NCI-H524 treated with DMSO at 0.1 percent for 48 hours (cell line): Measurements from ENCODE around the gene DET1.
A peak's percentile ranks its signal among the peaks of the same experiment; 100 is the strongest.
"Not testable (repeated sequence)": the region's sequence is repeated elsewhere in the genome, so short reads cannot be mapped to it uniquely, and the experiment has no call there.

Experiments
- DNase-seq: peaks from one replicate; lab custom pipeline; 2025; lab: John Stamatoyannopoulos, UW

DET1 gene

GRCh38 chr15:88546248-88547129, at the start of gene DET1:
Gene DET1, minus strand, starts transcription at chr15:88546681. Its CDS starts 14,976 bp downstream, at chr15:88531705.
- DNase-seq = peak; percentile 96

- no peak for DNase-seq
These were observed 44.9 kb upstream of the DET1 start for GRCh38 chr15:88591384-88591783.

DNA sequence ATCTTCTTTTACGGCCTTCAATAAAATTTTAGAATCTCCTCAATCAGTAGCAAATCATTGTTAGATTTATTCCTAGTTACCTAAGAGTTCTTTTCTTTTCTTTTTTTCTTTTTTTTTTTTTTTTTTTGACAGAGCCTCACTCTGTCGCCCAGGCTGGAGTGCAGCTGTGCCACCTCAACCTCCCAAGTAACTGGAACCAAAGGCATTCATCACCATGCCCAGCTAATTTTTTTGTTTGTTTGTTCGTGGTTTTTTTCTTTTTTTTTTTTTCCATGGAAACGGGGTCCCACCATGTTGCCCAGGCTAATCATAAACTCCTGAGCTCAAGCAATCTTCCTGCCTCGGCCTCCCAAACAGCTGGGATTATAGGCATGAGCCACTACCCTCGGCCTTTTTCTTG, 44.3 kb upstream of the DET1 start:
- no peak for DNase-seq

- no peak for DNase-seq
These were observed 40.1 kb upstream of the DET1 start for GRCh38 chr15:88586401-88587162.

- DNase-seq = no peak
These were observed 34.1 kb upstream of the DET1 start for GRCh38 chr15:88580532-88580931.

DNA sequence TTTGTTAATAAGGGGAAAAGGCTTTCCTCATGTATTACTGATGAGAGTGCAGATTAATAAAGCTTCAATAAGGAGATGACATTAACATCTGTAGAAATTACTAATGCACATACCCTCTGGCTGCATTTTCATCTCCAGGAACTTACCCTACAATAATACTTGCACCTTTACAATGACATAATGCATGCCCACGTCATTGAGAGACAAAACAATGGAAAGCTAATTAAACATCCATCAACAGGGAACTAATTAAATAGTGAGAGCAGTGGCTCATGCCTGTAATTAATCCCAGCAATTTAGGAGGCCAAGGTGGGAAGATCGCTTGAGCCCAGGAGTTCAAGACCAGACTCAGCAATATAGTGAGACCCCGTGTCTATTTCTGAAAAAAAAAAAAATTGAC, 32.8 kb upstream of the DET1 start:
- no peak for DNase-seq

DNA sequence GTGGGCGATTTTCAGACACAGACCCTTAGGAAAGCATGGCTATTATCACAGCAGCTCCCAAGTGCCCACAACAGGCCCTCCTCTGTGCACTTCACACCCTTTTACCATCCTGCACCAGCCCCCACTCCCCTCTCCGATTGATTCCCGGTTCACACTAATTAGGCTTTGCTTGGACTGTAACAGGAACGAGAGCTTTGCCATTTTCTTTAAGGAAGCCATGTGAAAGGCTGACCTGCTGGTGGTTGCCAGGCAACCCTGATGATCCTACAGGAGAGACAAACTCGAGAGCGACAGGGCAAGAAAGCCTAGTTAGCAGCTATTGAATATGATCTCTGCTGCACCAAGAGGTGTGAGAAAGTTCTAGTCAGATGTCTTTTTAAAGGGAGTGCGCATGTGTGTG, 28.2 kb upstream of the DET1 start:
- no peak for DNase-seq

DNA sequence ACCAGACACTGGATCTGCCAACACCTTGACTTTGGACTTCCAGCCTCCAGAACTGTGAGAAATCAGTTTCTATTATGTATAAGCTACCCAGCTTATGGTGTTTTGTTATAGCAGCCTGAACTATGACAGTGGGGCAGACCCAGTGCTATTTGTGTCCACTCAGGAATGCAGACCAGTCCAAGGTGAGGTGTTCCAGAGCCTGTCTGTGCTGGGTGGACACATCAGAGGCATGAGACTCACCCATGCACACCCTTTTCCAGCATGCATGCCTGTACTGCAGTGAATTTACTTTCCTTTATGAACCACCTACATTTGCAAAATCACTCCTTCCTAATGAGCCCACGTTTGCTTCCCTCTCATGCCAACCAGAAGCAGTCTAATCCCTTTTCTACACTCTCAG, 27.6 kb upstream of the DET1 start:
- no peak for DNase-seq

DNA sequence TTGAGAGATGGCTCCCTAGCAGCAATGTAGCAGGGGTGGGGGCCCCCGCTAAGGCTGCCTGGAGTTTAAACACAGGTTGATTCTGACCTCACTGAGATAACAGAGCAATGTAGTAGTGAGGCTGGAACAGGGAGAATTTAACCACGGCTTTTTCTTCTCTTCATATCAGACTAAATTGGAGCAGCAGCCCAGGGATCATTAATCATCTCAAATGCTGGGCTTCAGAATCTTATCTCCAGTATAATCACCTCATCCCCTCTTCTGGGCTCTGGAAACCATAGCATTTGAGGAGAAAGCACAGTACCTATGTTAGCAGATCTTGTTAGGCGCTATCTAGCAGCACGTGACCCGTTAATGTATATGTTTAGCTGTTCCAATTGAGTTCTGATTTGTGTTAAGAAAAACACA, 25.4 kb upstream of the DET1 start:
- peak; percentile 62 for DNase-seq

DNA sequence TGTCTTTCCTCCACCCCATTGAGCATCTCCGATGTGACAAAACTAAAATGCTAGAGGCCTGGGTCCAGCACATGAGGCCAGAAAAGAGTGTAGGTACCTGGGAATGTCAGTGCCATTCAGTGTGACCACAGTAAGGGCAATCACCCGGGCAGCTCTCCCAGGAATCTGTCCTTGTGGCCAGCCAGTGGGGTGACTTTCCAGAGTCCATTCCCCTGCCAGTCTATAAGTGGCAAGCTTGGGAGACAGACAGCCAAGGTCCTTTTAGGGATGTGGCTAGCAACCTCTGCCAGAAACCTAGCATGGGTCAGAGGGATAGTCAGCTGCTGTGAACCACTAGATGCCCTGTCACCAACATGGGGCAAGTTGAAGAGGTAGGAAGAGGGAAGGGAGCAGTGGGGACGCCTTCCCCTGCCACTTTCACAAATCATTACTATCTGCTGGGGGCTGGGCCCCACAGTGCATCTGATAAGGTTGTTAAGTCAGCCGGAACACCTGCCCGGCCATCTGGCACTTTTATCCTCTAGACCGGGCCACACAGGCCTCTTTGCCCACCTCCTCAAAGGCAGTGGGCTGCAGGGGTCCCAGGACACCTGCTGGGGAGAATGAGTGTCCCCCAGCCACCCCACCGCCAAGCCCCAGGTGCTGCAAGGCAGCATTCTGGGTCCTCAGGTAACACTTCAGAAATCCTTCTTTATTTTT, 24.8 kb upstream of the DET1 start:
- peak; percentile 68 for DNase-seq

DNA sequence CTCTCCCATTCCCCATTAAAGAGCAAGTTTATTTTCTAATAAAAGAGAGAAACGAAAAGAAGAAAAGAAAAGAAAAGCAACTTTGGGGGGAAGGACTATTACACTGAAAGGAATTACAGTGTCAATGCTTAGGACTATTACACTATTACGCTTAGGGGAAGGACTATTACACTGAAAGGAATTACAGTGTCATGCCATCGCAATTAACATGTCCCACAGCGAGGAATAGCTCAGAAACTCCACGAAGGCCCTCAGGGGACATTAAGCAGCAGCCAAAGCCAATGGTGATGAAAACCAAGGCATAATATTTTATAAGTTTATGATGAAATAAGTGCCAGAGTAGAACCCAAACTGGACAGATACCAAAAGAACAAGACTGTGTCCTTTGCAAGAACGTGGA, 22.1 kb upstream of the DET1 start:
- no peak for DNase-seq

DNA sequence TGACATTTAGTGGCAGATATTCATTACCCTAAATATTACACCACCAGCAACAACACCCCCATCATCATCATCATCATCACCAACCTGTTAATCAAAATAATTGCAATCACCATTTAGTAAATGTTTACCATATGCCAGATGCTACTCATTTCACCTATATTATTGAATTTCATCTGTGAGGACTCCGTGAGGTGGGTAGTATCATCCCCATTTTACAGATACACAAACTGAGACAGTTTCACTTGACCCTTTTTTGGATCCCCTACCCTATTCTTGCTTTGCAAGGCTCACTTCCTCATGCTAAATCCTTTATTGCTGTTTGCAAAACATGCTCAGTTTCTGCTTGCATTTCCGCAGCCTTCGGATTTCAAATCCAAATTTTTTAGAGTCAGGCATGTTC, 18.3 kb upstream of the DET1 start:
- no peak for DNase-seq

- no peak for DNase-seq
These were observed 17.2 kb upstream of the DET1 start for GRCh38 chr15:88563638-88564037.

- DNase-seq = not testable (repeated sequence)
These were observed 13.1 kb upstream of the DET1 start for GRCh38 chr15:88559565-88559964.

DNA sequence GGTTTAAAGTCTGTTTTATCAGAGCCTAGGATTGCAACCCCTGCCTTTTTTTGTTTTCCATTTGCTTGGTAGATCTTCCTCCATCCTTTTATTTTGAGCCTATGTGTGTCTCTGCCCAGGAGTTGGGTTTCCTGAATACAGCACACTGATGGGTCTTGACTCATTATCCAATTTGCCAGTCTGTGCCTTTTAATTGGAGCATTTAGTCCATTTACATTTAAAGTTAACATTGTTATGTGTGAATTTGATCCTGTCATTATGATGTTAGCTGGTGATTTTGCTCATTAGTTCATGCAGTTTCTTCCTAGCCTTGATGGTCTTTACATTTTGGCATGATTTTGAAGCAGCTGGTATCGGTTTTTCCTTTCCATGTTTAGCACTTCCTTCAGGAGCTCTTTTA, 11.5 kb upstream of the DET1 start:
- DNase-seq = not testable (repeated sequence)

DNA sequence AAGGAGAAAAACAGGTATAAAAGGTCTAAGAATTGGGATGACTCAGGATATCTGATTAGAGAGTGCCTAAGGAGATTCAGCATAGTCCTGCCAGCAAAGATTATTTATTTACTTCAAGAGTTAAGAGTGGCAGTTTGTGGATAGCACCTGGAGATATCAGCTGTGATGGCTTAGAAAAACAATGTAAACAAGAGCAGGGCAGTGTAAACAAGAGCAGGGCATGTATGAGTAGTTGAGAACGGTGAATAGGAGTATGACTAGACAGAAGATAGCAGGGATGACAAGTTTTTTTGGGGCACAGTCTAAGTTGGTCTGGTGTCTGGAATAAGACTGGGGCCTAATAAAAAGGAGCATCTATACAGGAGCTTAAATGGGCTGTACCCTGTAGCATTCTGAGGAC, 1.5 kb upstream of the DET1 start:
- DNase-seq = not testable (repeated sequence)

GRCh38 chr15:88545578-88546247, 768 bp downstream of the DET1 start:
- DNase-seq = not testable (repeated sequence)

DNA sequence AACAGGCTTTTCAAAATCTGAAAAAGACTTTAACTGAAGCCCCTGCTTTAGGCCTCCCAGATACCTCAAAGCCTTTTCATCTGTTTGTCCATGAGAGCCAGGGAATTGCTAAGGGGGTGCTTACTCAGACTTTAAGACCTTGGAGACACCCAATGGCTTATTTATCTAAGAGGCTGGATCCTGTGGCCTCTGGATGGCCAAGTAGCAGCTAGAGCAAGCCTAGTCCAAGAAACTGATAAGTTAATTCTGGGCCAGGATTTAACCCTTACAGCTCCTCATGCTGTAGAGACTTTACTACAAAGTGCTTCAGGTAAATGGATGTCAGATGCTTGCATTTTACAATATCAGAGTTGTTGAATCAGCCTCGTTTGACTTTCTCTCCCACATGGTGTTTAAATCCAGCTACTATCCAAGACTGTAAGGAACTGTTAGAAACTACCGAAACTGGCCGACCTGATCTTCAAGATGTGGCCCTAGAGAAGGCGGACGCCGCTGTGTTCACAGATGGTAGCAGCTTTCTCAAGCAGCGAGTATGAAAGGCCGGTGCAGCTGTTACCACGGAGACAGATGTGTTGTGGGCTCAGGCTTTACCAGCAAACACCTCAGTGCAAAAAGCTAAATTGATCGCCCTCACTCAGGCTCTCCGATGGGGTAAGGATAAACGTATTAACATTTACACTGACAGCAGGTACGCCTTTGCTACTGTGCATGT, 3.3 kb downstream of the DET1 start:
- peak; percentile 36 for DNase-seq

DNA sequence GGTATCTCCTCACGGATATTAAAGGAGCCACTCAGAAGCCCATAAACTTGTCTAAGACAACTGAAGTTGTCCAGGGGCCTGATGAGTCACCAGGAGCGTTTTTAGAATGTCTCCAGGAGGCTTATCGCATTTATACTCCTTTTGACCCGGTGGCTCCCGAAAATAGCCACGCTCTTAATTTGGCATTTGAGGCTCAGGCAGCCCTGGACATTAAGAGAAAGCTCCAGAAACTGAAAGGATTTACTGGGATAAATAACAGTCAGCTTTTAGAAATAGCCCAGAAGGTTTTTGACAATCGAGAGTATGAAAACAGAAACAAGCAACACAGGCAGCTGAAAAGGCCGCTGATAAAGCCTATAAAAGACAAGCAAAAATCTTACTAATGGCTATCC, 4.1 kb downstream of the DET1 start:
- no peak for DNase-seq

- DNase-seq = no peak
These were observed 4.7 kb downstream of the DET1 start for GRCh38 chr15:88541709-88542341.

GRCh38 chr15:88541111-88541510, 5.4 kb downstream of the DET1 start:
- not testable (repeated sequence) for DNase-seq
